ENCODE data around the gene UNG. TPM values are rescaled to one million over a fixed set of nuclear protein-coding genes. Genes with fewer than 3 reads are reported as not detected.

UNG gene
- total and polyA plus RNA-seq, 8 donors: 13.8 to 27.2 (median 18.6) TPM

DNA sequence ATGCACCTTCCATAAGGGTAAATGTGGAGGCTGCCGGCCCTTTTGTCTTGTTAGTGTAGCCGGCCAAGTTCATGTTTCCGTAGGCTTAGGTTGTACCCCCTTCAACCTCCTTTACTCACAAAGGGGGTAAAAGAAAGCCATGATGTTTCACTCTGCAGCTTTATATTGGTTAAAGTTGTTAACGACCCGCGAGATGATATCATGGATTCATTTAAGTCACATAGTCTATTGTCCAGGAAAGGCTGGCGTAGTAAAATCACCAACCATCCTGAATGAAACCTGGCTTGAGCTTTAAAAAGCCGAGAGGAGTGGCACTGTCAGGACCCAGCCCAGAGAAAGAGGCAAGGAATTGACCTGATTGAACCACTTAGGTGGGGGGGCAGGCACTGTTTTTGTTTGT is 1.3 kb downstream of the UNG start:
- peak overlapping the region; percentile 87 to 94 (median 90) for H3K27ac ChIP-seq
- TF ChIP-seq POLR2A (IDR thresholded peaks at IDR 0.05) (no peak), POLR2AphosphoS5 (IDR thresholded peaks at IDR 0.05) (no peak), EP300 (IDR thresholded peaks at IDR 0.05) (no peak)
- TF ChIP-seq, protein P1, sequence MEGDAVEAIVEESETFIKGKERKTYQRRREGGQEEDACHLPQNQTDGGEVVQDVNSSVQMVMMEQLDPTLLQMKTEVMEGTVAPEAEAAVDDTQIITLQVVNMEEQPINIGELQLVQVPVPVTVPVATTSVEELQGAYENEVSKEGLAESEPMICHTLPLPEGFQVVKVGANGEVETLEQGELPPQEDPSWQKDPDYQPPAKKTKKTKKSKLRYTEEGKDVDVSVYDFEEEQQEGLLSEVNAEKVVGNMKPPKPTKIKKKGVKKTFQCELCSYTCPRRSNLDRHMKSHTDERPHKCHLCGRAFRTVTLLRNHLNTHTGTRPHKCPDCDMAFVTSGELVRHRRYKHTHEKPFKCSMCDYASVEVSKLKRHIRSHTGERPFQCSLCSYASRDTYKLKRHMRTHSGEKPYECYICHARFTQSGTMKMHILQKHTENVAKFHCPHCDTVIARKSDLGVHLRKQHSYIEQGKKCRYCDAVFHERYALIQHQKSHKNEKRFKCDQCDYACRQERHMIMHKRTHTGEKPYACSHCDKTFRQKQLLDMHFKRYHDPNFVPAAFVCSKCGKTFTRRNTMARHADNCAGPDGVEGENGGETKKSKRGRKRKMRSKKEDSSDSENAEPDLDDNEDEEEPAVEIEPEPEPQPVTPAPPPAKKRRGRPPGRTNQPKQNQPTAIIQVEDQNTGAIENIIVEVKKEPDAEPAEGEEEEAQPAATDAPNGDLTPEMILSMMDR (IDR thresholded peaks at IDR 0.05): no peak
- peaks cover 21 to 50% (median 34%) of the 10 kb centered on the region in 4 donors for H3K4me1 ChIP-seq
- peaks cover 9 to 30% (median 25%) of the 10 kb centered on the region in 4 donors for H3K36me3 ChIP-seq
- no peak for DNase-seq
- no peaks in the 10 kb centered on the region for H3K9me3 ChIP-seq
- H3K27me3 ChIP-seq: no peaks in the 10 kb centered on the region
- whole genome bisulfite sequencing, 5 donors: 2 to 5% (median 4%) methylated on average over 8 of the region's 8 CpGs
- intact Hi-C loops (cut with DNase I; ENCODE audit: low total_unique reads): no loop called here
- H3K4me3 ChIP-seq: peak overlapping the region; percentile 68 to 92 (median 73)

DNA sequence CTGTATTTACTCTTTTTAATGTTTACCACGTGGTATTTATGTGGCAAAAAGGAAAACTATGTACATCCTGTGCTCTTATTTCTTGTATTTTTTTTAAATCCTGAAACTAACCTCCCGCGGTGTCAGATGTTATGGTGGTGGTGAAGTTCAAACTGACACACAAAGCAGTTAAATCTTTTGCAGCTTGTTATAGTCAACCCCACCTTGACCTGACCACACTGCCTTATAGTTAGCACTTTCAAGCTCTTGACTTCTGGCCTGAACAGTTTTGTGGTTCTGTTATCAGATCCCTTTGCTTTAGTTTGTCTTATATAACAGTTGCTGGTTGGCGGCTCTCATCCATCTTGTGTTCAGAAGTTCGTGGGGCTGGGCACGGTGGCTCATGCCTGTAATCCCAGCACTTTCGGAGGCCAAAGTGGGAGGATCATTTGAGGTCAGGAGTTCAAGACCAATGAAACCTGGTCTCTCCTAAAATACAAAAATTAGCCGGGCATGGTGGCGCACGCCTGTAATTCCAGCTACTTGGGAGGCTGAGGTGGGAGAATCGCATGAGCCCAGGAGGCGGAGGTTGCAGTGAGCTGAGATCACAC is 2.1 kb downstream of the UNG start:
- no peaks in the 10 kb centered on the region for H3K9me3 ChIP-seq
- no peaks in the 10 kb centered on the region for H3K27me3 ChIP-seq
- WGBS, 5 donors: 52 to 67% (median 58%) methylated on average over 12 of the region's 12 CpGs
- intact Hi-C loops (cut with DNase I; ENCODE audit: low total_unique reads): no loop called here
- H3K36me3 ChIP-seq: peaks cover 17 to 39% (median 33%) of the 10 kb centered on the region in 4 donors
- peak overlapping the region; percentile 68 to 92 (median 73) for H3K4me3 ChIP-seq
- TF ChIP-seq, protein P1 (IDR thresholded peaks at IDR 0.05): no peak
- TF ChIP-seq POLR2A (IDR thresholded peaks at IDR 0.05) (no peak), POLR2AphosphoS5 (IDR thresholded peaks at IDR 0.05) (no peak), EP300 (IDR thresholded peaks at IDR 0.05) (no peak)
- peak overlapping the region; percentile 61 to 92 (median 88) for H3K27ac ChIP-seq
- peaks cover 20 to 46% (median 32%) of the 10 kb centered on the region in 4 donors for H3K4me1 ChIP-seq
- no peak for DNase-seq

DNA sequence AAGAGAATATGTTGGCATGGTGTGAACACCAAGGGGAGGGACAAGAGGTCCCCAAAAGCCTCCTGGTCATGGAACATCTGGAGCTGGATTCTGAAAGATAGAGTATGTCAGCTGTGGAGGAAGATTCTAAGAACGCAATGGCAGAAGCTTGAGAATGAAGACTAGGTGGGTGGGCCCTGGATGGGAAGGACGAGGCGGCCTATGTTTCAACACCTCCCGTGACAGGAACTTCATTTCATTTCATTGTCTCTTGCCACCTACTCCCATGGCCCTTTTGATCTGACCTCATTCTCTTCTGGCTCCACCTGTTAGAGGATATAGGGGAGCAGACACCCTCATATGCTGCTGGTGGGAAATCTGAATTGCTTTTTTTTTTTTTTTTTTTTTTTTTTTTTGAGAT is 3.3 kb downstream of the UNG start:
- TF ChIP-seq EP300 (IDR thresholded peaks at IDR 0.05) (no peak), POLR2AphosphoS5 (IDR thresholded peaks at IDR 0.05) (no peak), POLR2A (IDR thresholded peaks at IDR 0.05) (no peak)
- TF ChIP-seq, protein P1 (IDR thresholded peaks at IDR 0.05): no peak

DNA sequence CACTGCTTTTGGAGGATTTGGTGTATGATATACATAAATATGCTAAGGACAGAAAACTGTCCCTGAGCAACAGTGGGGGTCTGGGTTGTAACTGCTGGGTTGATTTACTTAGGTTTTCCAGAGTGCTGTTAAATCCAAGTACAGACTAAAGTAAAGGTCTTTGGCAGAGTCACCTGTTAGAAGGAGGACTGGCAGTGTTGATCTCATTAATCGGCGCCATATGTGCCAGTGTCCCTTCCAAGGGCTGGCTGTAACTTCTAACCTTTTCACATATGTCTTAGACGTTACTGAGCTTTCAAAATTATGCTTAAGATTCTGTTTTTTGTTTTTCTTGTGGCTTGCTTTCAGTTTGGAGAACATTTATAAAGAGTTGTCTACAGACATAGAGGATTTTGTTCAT is 5.1 kb downstream of the UNG start:
- no peak for TF ChIP-seq POLR2A (IDR thresholded peaks at IDR 0.05)
- TF ChIP-seq, protein P1 (IDR thresholded peaks at IDR 0.05): no peak
- TF ChIP-seq POLR2AphosphoS5 (IDR thresholded peaks at IDR 0.05): no peak
- TF ChIP-seq EP300 (IDR thresholded peaks at IDR 0.05): no peak
- H3K27ac ChIP-seq: peak overlapping the region in 3 of 5 donors; percentile 10 to 50 (median 14)
- intact Hi-C loops (cut with DNase I; ENCODE audit: low total_unique reads): no loop called here
- peaks cover 15 to 40% (median 27%) of the 10 kb centered on the region in 4 donors for H3K4me1 ChIP-seq
- no peaks in the 10 kb centered on the region for H3K9me3 ChIP-seq
- H3K4me3 ChIP-seq: no peak overlapping the region
- no peak for DNase-seq
- peaks cover 37 to 67% (median 62%) of the 10 kb centered on the region in 4 donors for H3K36me3 ChIP-seq
- 79 to 90% (median 86%) methylated on average over 3 of the region's 3 CpGs for WGBS, 5 donors
- no peaks in the 10 kb centered on the region for H3K27me3 ChIP-seq

More for the DNA sequence above, 3.3 kb downstream of the UNG start:
- intact Hi-C loops (cut with DNase I; ENCODE audit: low total_unique reads): no loop called here
- H3K4me3 ChIP-seq: no peak overlapping the region
- DNase-seq: no peak
- peak overlapping the region in 1 of 5 donors; percentile 37 for H3K27ac ChIP-seq
- peaks cover 20 to 46% (median 32%) of the 10 kb centered on the region in 4 donors for H3K4me1 ChIP-seq
- no peaks in the 10 kb centered on the region for H3K9me3 ChIP-seq
- no peaks in the 10 kb centered on the region for H3K27me3 ChIP-seq
- peaks cover 28 to 51% (median 46%) of the 10 kb centered on the region in 4 donors for H3K36me3 ChIP-seq
- 90 to 94% (median 92%) methylated on average over 4 of the region's 4 CpGs for WGBS, 5 donors

Data from stomach (tissue), 9 donors.